Vagina (tissue), 2 donors: Measurements from ENCODE around the gene B3GNT4. TPM values are rescaled to one million over a fixed set of nuclear protein-coding genes. Genes with fewer than 3 reads are reported as not detected.
"Not testable (repeated sequence)": the region's sequence is repeated elsewhere in the genome, so short reads cannot be mapped to it uniquely, and the experiment has no call there.

Source experiments
- DNase-seq, 2 donors: peaks; one replicate each; pipeline ENCODE4 v3.0.0-alpha.2; 2017; ENCODE audit errors: extremely low spot score in 2 of 2
- H3K27ac ChIP-seq: fragments of 200-600 bp; sonication (generic); one replicate; pipeline ENCODE4 v1.5.1; 2019
- H3K27me3 ChIP-seq: fragments of 200-600 bp; sonication (generic); one replicate; pipeline ENCODE4 v1.5.1; 2019
- H3K36me3 ChIP-seq, 2 donors: fragments of 200-600 bp; sonication (generic); one replicate each; pipeline ENCODE4 v1.5.1; 2017 to 2019
- H3K4me1 ChIP-seq: fragments of 200-600 bp; sonication (generic); one replicate; pipeline ENCODE4 v1.5.1; 2019
- H3K4me3 ChIP-seq, 2 donors: fragments of 200-600 bp; sonication (generic); 1 replicate in 1 of 2; 2 replicates in 1 of 2; pipeline ENCODE4 v1.5.1; 2016 to 2019
- H3K9me3 ChIP-seq: fragments of 200-600 bp; sonication (generic); one replicate; pipeline ENCODE4 v1.5.1; 2019
- POLR2A ChIP-seq, 2 donors: fragments of 450-650 bp; IDR thresholded peaks; one replicate each; pipeline ENCODE4 v1.6.1; 2017; ENCODE audit warnings: antibody characterized with exemption in 2 of 2, mild to moderate bottlenecking in 2 of 2, moderate library complexity in 2 of 2
- POLR2AphosphoS5 ChIP-seq, 2 donors: sonication (generic); formaldehyde crosslinking; IDR thresholded peaks; one replicate each; pipeline ENCODE4 v1.9.0; 2017; ENCODE audit warnings: antibody characterized with exemption in 2 of 2, mild to moderate bottlenecking in 2 of 2, low read depth in 1 of 2; ENCODE audit not compliant: insufficient read depth in 1 of 2
- intact Hi-C: fragments of 100-400 bp; cut with DNase I; formaldehyde crosslinking; loops from one replicate; pipeline ENCODE4 v1.15.1; 2023
- small RNA-seq: library from RNA; depleted of rRNA; stranded (forward); fragments of <200 nt; gene quantifications from one replicate; pipeline ENCODE3, GENCODE V24; 2016
- total RNA-seq: library from RNA; depleted of rRNA; stranded (reverse); fragments of >200 nt; gene quantifications from one replicate; pipeline ENCODE4 v1.2.3, GENCODE V29; 2016
- TF ChIP-seq, protein P1 (sequence below), 3 experiments: fragments of 450-650 bp in 2 of 3; fragments of 200-600 bp in 1 of 3; sonication (generic) in 1 of 3; IDR thresholded peaks; one replicate each; pipeline ENCODE4 v1.5.1; 2017 to 2019; ENCODE audit warnings: antibody characterized with exemption in 3 of 3, mild to moderate bottlenecking in 2 of 3, moderate library complexity in 2 of 3

B3GNT4 gene
- total RNA-seq, 1 donor from 2014 or later, result 2.9 TPM

DNA sequence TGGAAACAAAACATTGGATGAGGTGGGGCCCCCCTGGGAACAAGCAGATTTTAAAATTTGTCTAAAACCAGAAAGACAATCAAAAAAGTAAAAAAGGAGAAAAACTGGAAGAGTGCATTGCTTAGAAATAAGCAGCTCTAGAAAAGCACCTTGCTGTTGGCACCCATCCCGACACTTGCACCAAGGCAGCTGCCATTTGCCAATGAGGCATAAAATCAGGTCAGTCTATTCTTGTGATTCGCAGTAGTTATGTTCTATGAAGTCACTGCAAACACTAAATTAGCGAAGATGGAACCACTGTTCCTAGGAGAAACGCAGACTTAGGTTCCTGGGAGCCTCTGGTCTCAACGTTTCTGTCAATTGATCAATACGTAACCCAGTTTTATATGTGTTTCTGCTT is 46.5 kb downstream of the B3GNT4 start:
- Histone ChIP-seq H3K4me1 (no peaks in the 10 kb centered on the region), H3K9me3 (no peaks in the 10 kb centered on the region), H3K27ac (no peak overlapping the region), H3K36me3 (peaks cover 0 to 36% of the 10 kb centered on the region in 2 donors), H3K4me3 (no peak overlapping the region), H3K27me3 (no peaks in the 10 kb centered on the region)
- intact Hi-C loops, result no loop called here
- TF ChIP-seq, protein P1, sequence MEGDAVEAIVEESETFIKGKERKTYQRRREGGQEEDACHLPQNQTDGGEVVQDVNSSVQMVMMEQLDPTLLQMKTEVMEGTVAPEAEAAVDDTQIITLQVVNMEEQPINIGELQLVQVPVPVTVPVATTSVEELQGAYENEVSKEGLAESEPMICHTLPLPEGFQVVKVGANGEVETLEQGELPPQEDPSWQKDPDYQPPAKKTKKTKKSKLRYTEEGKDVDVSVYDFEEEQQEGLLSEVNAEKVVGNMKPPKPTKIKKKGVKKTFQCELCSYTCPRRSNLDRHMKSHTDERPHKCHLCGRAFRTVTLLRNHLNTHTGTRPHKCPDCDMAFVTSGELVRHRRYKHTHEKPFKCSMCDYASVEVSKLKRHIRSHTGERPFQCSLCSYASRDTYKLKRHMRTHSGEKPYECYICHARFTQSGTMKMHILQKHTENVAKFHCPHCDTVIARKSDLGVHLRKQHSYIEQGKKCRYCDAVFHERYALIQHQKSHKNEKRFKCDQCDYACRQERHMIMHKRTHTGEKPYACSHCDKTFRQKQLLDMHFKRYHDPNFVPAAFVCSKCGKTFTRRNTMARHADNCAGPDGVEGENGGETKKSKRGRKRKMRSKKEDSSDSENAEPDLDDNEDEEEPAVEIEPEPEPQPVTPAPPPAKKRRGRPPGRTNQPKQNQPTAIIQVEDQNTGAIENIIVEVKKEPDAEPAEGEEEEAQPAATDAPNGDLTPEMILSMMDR (IDR thresholded peaks at IDR 0.05), result no peak
- TF ChIP-seq POLR2A (IDR thresholded peaks at IDR 0.05), result no peak
- TF ChIP-seq POLR2AphosphoS5 (IDR thresholded peaks at IDR 0.05; ENCODE audit: insufficient read depth in 1 of 2, low read depth in 1 of 2), result no peak
- no peak for DNase-seq

DNA sequence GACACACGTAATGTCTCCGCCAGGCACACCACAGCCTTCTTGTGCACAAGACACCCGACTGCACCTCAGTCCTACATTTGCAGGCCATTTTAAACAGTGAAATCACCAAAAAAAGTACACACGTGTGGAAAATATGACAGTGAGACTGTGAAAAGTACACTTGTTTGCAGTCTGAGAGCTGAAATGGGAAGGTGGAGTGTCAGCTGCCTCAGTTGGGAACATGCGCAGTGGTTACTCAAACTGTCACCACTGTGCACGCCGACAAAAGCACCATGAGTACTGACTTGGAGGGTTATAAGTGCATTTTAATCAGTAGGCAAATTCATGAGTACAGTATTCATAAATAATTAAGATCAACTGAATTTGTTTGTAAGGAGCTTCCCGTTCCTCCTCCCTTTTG is 47.0 kb downstream of the B3GNT4 start:
- TF ChIP-seq, protein P1 (IDR thresholded peaks at IDR 0.05), result no peak
- TF ChIP-seq POLR2A (IDR thresholded peaks at IDR 0.05) (no peak), POLR2AphosphoS5 (IDR thresholded peaks at IDR 0.05; ENCODE audit: insufficient read depth in 1 of 2, low read depth in 1 of 2) (no peak)
- H3K4me3 ChIP-seq, result no peak overlapping the region
- no peak for DNase-seq
- no peak overlapping the region for H3K27ac ChIP-seq
- no peaks in the 10 kb centered on the region for H3K9me3 ChIP-seq
- intact Hi-C loops, result no loop called here
- no peaks in the 10 kb centered on the region for H3K27me3 ChIP-seq
- H3K36me3 ChIP-seq, result peaks cover 0 to 36% of the 10 kb centered on the region in 2 donors
- no peaks in the 10 kb centered on the region for H3K4me1 ChIP-seq

DNA sequence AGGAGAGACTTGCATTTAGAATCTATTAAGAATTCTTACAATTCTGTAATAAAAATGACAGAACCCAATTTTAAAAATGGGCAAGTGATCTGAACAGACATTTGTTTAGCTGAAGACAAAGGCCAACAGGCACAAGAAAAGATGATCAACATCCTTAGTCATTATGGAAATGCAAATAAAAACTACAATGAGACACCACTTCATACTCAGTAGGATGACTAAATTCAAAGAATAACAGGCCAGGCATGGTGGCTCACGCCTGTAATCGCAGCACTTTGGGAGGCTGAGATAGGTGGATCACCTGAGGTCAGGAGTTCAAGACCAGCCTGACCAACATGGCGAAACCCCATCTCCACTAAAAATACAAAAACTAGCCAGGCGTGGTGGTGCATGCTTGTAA is 55.0 kb downstream of the B3GNT4 start:
- H3K36me3 ChIP-seq, result peaks cover 0 to 60% of the 10 kb centered on the region in 2 donors
- H3K27me3 ChIP-seq, DNase-seq, H3K27ac ChIP-seq, H3K9me3 ChIP-seq, H3K4me3 ChIP-seq, intact Hi-C loops, H3K4me1 ChIP-seq: not testable (repeated sequence)

Small RNA genes within 50 kb of the gene (small RNA-seq; reads per million reads assigned to genes)
- not detected for gene DIABLO

Other genes with a start within 250 kb of the B3GNT4 start
- gene BCL7A, start 181.8 kb upstream of the B3GNT4 start, total RNA-seq, result 8.1 TPM
- 16.9 TPM for gene MLXIP, start 125.0 kb upstream of the B3GNT4 start, total RNA-seq
- gene IL31, start 29.5 kb upstream of the B3GNT4 start, total RNA-seq, result not detected
- not detected for gene LRRC43, start 20.6 kb upstream of the B3GNT4 start, total RNA-seq
- 47.9 TPM for gene DIABLO, start 22.3 kb downstream of the B3GNT4 start, total RNA-seq
- gene VPS33A, start 62.8 kb downstream of the B3GNT4 start, total RNA-seq, result 11.0 TPM
- gene CLIP1, start 219.0 kb downstream of the B3GNT4 start, total RNA-seq, result 135 TPM